MM.1S (cell line): ENCODE measurements around the gene PIK3R2.

ENCODE experiments used
- DNase-seq: peaks from one replicate; pipeline ENCODE4 v3.0.0-alpha.2; 2015
- H2AFZ ChIP-seq: fragments of 300-600 bp; sonication (generic); 2 replicates; pipeline ENCODE4 v1.6.0; 2016; ENCODE audit warnings: antibody characterized with exemption, low read length
- H3F3A ChIP-seq: fragments of 300-600 bp; sonication (generic); 2 replicates; pipeline ENCODE4 v1.6.1; 2016; ENCODE audit warnings: mild to moderate bottlenecking, antibody characterized with exemption, low read length, moderate library complexity, mixed read lengths; ENCODE audit not compliant: insufficient read depth
- H3K27ac ChIP-seq: fragments of 300-600 bp; sonication (generic); 2 replicates; pipeline ENCODE4 v1.5.1; 2016; ENCODE audit warnings: mild to moderate bottlenecking, low read length
- H3K27me3 ChIP-seq: fragments of 300-600 bp; sonication (generic); replicated peaks from 2 replicates; pipeline ENCODE4 v1.6.0; 2016; ENCODE audit warnings: low read length; ENCODE audit not compliant: insufficient read depth
- H3K36me3 ChIP-seq: fragments of 300-600 bp; sonication (generic); replicated peaks from 2 replicates; pipeline ENCODE4 v1.6.1; 2016; ENCODE audit warnings: mild to moderate bottlenecking, low read length, mixed read lengths; ENCODE audit not compliant: insufficient read depth
- H3K4me1 ChIP-seq: fragments of 300-600 bp; sonication (generic); 2 replicates; pipeline ENCODE4 v1.6.1; 2016; ENCODE audit warnings: low read length, mixed read lengths
- H3K4me2 ChIP-seq: fragments of 300-600 bp; sonication (generic); 2 replicates; pipeline ENCODE4 v1.6.0; 2016; ENCODE audit warnings: low read depth, low read length
- H3K4me3 ChIP-seq: fragments of 300-600 bp; sonication (generic); 2 replicates; pipeline ENCODE4 v1.5.1; 2016; ENCODE audit warnings: low read length, mixed read lengths
- H3K79me2 ChIP-seq: fragments of 300-600 bp; sonication (generic); 2 replicates; pipeline ENCODE4 v1.6.1; 2016; ENCODE audit warnings: mixed run types, low read length, mixed read lengths
- H3K9ac ChIP-seq: fragments of 300-600 bp; sonication (generic); 2 replicates; pipeline ENCODE4 v1.6.1; 2016; ENCODE audit warnings: low read length, mixed read lengths
- H3K9me2 ChIP-seq: fragments of 300-600 bp; sonication (generic); replicated peaks from 2 replicates; pipeline ENCODE4 v1.6.1; 2016; ENCODE audit warnings: mild to moderate bottlenecking, low read length, mixed read lengths; ENCODE audit not compliant: insufficient read depth
- H3K9me3 ChIP-seq: fragments of 300-600 bp; sonication (generic); replicated peaks from 2 replicates; pipeline ENCODE4 v1.6.1; 2016; ENCODE audit warnings: mild to moderate bottlenecking, low read length, mixed read lengths; ENCODE audit not compliant: insufficient read depth
- H4K20me1 ChIP-seq: fragments of 300-600 bp; sonication (generic); 2 replicates; pipeline ENCODE4 v1.6.1; 2016; ENCODE audit warnings: mild to moderate bottlenecking, low read length, moderate library complexity, mixed read lengths; ENCODE audit not compliant: insufficient read depth
- CTCF ChIP-seq: fragments of 300-600 bp; sonication (generic); IDR thresholded peaks from 2 replicates; pipeline ENCODE4 v1.5.1; 2016; ENCODE audit warnings: antibody characterized with exemption, low read length, mixed read lengths
- EZH2 ChIP-seq: fragments of 300-600 bp; sonication (generic); optimal IDR thresholded peaks from 2 replicates; pipeline ENCODE3; 2017; ENCODE audit warnings: low read depth, mild to moderate bottlenecking, antibody characterized with exemption, low read length, mixed read lengths
- EZH2phosphoT487 ChIP-seq: fragments of 300-600 bp; sonication (generic); IDR thresholded peaks from 2 replicates; pipeline ENCODE4 v1.6.1; 2018; ENCODE audit warnings: antibody characterized with exemption, low read length

PIK3R2 gene

DNA sequence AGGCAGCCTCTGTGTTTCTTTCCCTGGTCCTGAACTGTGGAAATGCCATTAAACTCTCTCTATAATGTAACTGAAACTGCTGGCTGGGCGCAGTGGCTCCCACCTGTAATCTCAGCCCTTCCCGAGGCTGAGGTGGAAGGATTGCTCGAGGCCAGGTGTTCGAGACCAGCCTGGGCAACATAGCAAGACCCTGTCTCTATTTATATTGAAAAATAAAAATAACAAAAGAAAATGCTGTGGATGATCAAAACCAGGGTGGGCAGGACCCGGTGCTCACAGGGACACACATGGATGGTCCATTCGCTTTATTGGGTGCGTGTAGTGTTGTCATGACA is 43.5 kb downstream of the PIK3R2 start:
- no peaks in the 10 kb centered on the region for H3K9me3 ChIP-seq
- peaks cover 10% of the 10 kb centered on the region for H3F3A ChIP-seq
- no peak overlapping the region for H3K27ac ChIP-seq
- no peak overlapping the region for H3K4me3 ChIP-seq
- peaks cover 7% of the 10 kb centered on the region for H3K79me2 ChIP-seq
- DNase-seq = no peak
- peaks cover 8% of the 10 kb centered on the region; the same call in 1 of the 2 replicates for H3K4me1 ChIP-seq
- no peaks in the 10 kb centered on the region for H3K36me3 ChIP-seq
- H3K9me2 ChIP-seq = no peaks in the 10 kb centered on the region
- no peak overlapping the region for H2AFZ ChIP-seq
- TF ChIP-seq CTCF (no peak), EZH2phosphoT487 (no peak), EZH2 (no peak)
- H4K20me1 ChIP-seq = no peaks in the 10 kb centered on the region
- no peak overlapping the region for H3K9ac ChIP-seq
- H3K27me3 ChIP-seq = no peaks in the 10 kb centered on the region
- no peak overlapping the region for H3K4me2 ChIP-seq

GRCh38 chr19:18197306-18197705 is 44.3 kb downstream of the PIK3R2 start:
- H3K4me3 ChIP-seq = no peak overlapping the region
- no peaks in the 10 kb centered on the region for H3K36me3 ChIP-seq
- no peaks in the 10 kb centered on the region for H3K27me3 ChIP-seq

GRCh38 chr19:18197941-18198340 is 45.0 kb downstream of the PIK3R2 start:
- DNase-seq = no peak
- Histone ChIP-seq H3K4me3 (no peak overlapping the region), H3F3A (no peaks in the 10 kb centered on the region), H3K27ac (no peak overlapping the region), H4K20me1 (no peaks in the 10 kb centered on the region), H3K36me3 (no peaks in the 10 kb centered on the region), H3K79me2 (peaks cover 17% of the 10 kb centered on the region), H3K4me1 (peaks cover 10% of the 10 kb centered on the region), H3K9me3 (no peaks in the 10 kb centered on the region), H3K27me3 (no peaks in the 10 kb centered on the region), H3K4me2 (no peak overlapping the region), H3K9me2 (no peaks in the 10 kb centered on the region), H2AFZ (no peak overlapping the region), H3K9ac (no peak overlapping the region)
- no peak for TF ChIP-seq EZH2
- TF ChIP-seq CTCF = no peak
- TF ChIP-seq EZH2phosphoT487 = no peak

More at GRCh38 chr19:18197306-18197705, 44.3 kb downstream of the PIK3R2 start:
- no peak overlapping the region for H3K4me2 ChIP-seq
- H3K79me2 ChIP-seq = peaks cover 11% of the 10 kb centered on the region
- H2AFZ ChIP-seq = no peak overlapping the region
- H4K20me1 ChIP-seq = no peaks in the 10 kb centered on the region
- TF ChIP-seq CTCF (no peak), EZH2phosphoT487 (no peak), EZH2 (no peak)
- H3K9me2 ChIP-seq = no peaks in the 10 kb centered on the region
- H3K9me3 ChIP-seq = no peaks in the 10 kb centered on the region
- peaks cover 2% of the 10 kb centered on the region; the same call in 1 of the 2 replicates for H3F3A ChIP-seq
- no peak for DNase-seq
- no peak overlapping the region for H3K27ac ChIP-seq
- peaks cover 8% of the 10 kb centered on the region; the same call in 1 of the 2 replicates for H3K4me1 ChIP-seq
- no peak overlapping the region for H3K9ac ChIP-seq

DNA sequence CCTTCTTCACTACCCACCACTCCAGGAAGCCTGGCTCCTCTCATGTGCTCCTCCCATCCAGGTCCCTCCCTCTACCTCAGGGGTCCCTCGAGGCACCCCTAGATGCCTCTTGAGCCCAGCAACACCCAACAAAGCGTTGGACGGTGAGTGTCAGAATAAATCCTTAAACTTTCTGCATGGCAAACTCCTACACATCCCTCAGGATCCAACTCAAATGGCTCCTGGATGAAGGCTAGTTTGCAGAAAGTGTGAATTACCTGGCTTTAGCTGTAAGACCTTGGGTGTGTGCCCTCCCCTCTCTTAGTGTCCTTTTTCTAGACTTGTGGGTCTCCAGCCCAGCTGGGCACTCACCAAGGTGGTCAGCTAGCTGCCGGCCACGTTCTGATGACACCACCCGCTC is 45.4 kb downstream of the PIK3R2 start:
- Histone ChIP-seq H3K79me2 (peaks cover 21% of the 10 kb centered on the region), H4K20me1 (no peaks in the 10 kb centered on the region), H3K27me3 (no peaks in the 10 kb centered on the region), H3K9me2 (no peaks in the 10 kb centered on the region), H3K4me2 (no peak overlapping the region), H3K9me3 (no peaks in the 10 kb centered on the region), H3K4me3 (no peak overlapping the region), H3K27ac (no peak overlapping the region), H3K36me3 (no peaks in the 10 kb centered on the region), H2AFZ (no peak overlapping the region), H3F3A (no peaks in the 10 kb centered on the region), H3K4me1 (peaks cover 14% of the 10 kb centered on the region), H3K9ac (no peak overlapping the region)
- TF ChIP-seq EZH2phosphoT487 (no peak), CTCF (no peak), EZH2 (no peak)
- DNase-seq = no peak
